HepG2 (cell line): ENCODE measurements around the gene FFAR1. TPM values are rescaled to one million over a fixed set of nuclear protein-coding genes. Genes with fewer than 3 reads are reported as not detected.

ENCODE experiments used
- AGO2 ChIP-seq: fragments of 200-400 bp; formaldehyde crosslinking; optimal IDR thresholded peaks from 2 replicates; pipeline ENCODE3; 2017; ENCODE audit warnings: mild to moderate bottlenecking, low read depth, low read length, moderate library complexity
- CAMTA2 ChIP-seq: sonication (generic); formaldehyde crosslinking; IDR thresholded peaks from 2 replicates; pipeline ENCODE4 v1.4.0; 2020; ENCODE audit warnings: mild to moderate bottlenecking, missing genetic modification reagents, borderline replicate concordance
- CHD2 ChIP-seq: IDR thresholded peaks from 2 replicates; pipeline ENCODE4 v1.6.1; 2011; ENCODE audit warnings: low read depth, low read length, improper control_type of control experiment
- DMAP1 ChIP-seq: IDR thresholded peaks from 2 replicates; pipeline ENCODE4 v1.6.1; 2016
- LCORL ChIP-seq, 2 experiments: fragments of 450-650 bp in 1 of 2; sonication (generic) in 1 of 2; formaldehyde crosslinking in 1 of 2; IDR thresholded peaks; 2 replicates each; pipeline versions ENCODE4 v1.5.0 to v1.6.1; 2017 to 2020; ENCODE audit warnings: antibody characterized with exemption in 1 of 2, missing genetic modification reagents in 1 of 2
- PHB2 ChIP-seq: fragments of 450-650 bp; IDR thresholded peaks from 2 replicates; pipeline ENCODE4 v1.6.1; 2018; ENCODE audit not compliant: partially characterized antibody
- SATB2 ChIP-seq: sonication (generic); formaldehyde crosslinking; IDR thresholded peaks from 2 replicates; pipeline ENCODE4 v1.5.0; 2020; ENCODE audit warnings: missing genetic modification reagents
- SMAD3 ChIP-seq: sonication (generic); formaldehyde crosslinking; IDR thresholded peaks from 2 replicates; pipeline ENCODE4 v1.4.0; 2020; ENCODE audit warnings: missing genetic modification reagents
- TIGD3 ChIP-seq: sonication (generic); formaldehyde crosslinking; IDR thresholded peaks from 2 replicates; pipeline ENCODE4 v1.5.1; 2020; ENCODE audit warnings: mild to moderate bottlenecking, missing genetic modification reagents, borderline replicate concordance
- ZBTB8A ChIP-seq: sonication (generic); formaldehyde crosslinking; IDR thresholded peaks from 2 replicates; pipeline ENCODE4 v1.4.0; 2020; ENCODE audit warnings: mild to moderate bottlenecking, low read depth, missing genetic modification reagents, borderline replicate concordance
- ZFP1 ChIP-seq: IDR thresholded peaks from 2 replicates; pipeline ENCODE4 v1.6.1; 2016
- ZFP82 ChIP-seq: sonication (generic); formaldehyde crosslinking; IDR thresholded peaks from 2 replicates; pipeline ENCODE4 v1.5.1; 2020; ENCODE audit warnings: mild to moderate bottlenecking, missing genetic modification reagents, borderline replicate concordance
- ZFX ChIP-seq: sonication (generic); formaldehyde crosslinking; IDR thresholded peaks from 2 replicates; pipeline ENCODE4 v1.4.0; 2020; ENCODE audit warnings: mild to moderate bottlenecking, low read depth, missing genetic modification reagents, moderate library complexity
- ZNF121 ChIP-seq: sonication (generic); formaldehyde crosslinking; IDR thresholded peaks from 2 replicates; pipeline ENCODE4 v1.5.0; 2020; ENCODE audit warnings: mild to moderate bottlenecking, missing genetic modification reagents
- ZNF207 ChIP-seq: fragments of 450-650 bp; IDR thresholded peaks from 2 replicates; pipeline ENCODE4 v1.6.1; 2016; ENCODE audit warnings: antibody characterized with exemption, borderline replicate concordance
- ZNF256 ChIP-seq: sonication (generic); formaldehyde crosslinking; conservative IDR thresholded peaks from 2 replicates; pipeline ENCODE4 v1.4.0; 2020; ENCODE audit warnings: missing genetic modification reagents
- ZNF274 ChIP-seq: sonication (generic); formaldehyde crosslinking; IDR thresholded peaks from 2 replicates; pipeline ENCODE4 v1.5.1; 2020; ENCODE audit warnings: mild to moderate bottlenecking, missing genetic modification reagents
- ZNF468 ChIP-seq: sonication (generic); formaldehyde crosslinking; IDR thresholded peaks from 2 replicates; pipeline ENCODE4 v1.8.0; 2022; ENCODE audit warnings: mild to moderate bottlenecking, moderate library complexity, missing genetic modification reagents
- ZNF547 ChIP-seq: sonication (generic); formaldehyde crosslinking; IDR thresholded peaks from 2 replicates; pipeline ENCODE4 v1.5.1; 2020; ENCODE audit warnings: mild to moderate bottlenecking, missing genetic modification reagents
- ZNF556 ChIP-seq: sonication (generic); formaldehyde crosslinking; IDR thresholded peaks from 2 replicates; pipeline ENCODE4 v1.4.0; 2020; ENCODE audit warnings: mild to moderate bottlenecking, missing genetic modification reagents, borderline replicate concordance
- ZNF639 ChIP-seq: conservative IDR thresholded peaks from 2 replicates; pipeline ENCODE4 v1.6.1; 2018; ENCODE audit warnings: missing genetic modification reagents
- ZNF720 ChIP-seq: sonication (generic); formaldehyde crosslinking; IDR thresholded peaks from 2 replicates; pipeline ENCODE4 v1.4.0; 2020; ENCODE audit warnings: missing genetic modification reagents
- ZNF737 ChIP-seq: sonication (generic); formaldehyde crosslinking; IDR thresholded peaks from 2 replicates; pipeline ENCODE4 v1.5.0; 2020; ENCODE audit warnings: missing genetic modification reagents, mild to moderate bottlenecking, borderline replicate concordance
- polyA plus RNA-seq, 8 experiments: library from polyadenylated mRNA; depleted of rRNA in 3 of 8; stranded (reverse) in 7 of 8; unstranded in 1 of 8; fragments of >200 nt; fragmentation: Illumina TruSeq in 4 of 8; extraction: Trizol in 4 of 8; gene quantifications; 2 replicates each; pipeline versions ENCODE4 v1.2.1 to v1.2.3, GENCODE V29; 2011 to 2016; ENCODE audit warnings: low read depth in 4 of 8, missing spikeins in 1 of 8, mixed read lengths in 1 of 8; ENCODE audit not compliant: insufficient read depth in 1 of 8
- total RNA-seq, 5 experiments: library from RNA; depleted of rRNA; stranded (reverse); fragments of >200 nt; fragmentation: Illumina TruSeq; extraction: Trizol; gene quantifications; 2 replicates each; pipeline ENCODE4 v1.2.3, GENCODE V29; 2016; ENCODE audit warnings: low read depth in 1 of 5
- TF ChIP-seq, protein P1 (sequence below): IDR thresholded peaks from 2 replicates; pipeline ENCODE4 v1.6.1; 2018; ENCODE audit warnings: missing genetic modification reagents
- TF ChIP-seq, protein P2 (sequence below): sonication (generic); formaldehyde crosslinking; IDR thresholded peaks from 2 replicates; pipeline ENCODE4 v1.5.0; 2020; ENCODE audit warnings: missing genetic modification reagents

FFAR1 gene
- total and polyA plus RNA-seq, 2 of the 13 experiments (the other 11 are each of a cell fraction or from before 2014, with no cell fraction given): not detected

DNA sequence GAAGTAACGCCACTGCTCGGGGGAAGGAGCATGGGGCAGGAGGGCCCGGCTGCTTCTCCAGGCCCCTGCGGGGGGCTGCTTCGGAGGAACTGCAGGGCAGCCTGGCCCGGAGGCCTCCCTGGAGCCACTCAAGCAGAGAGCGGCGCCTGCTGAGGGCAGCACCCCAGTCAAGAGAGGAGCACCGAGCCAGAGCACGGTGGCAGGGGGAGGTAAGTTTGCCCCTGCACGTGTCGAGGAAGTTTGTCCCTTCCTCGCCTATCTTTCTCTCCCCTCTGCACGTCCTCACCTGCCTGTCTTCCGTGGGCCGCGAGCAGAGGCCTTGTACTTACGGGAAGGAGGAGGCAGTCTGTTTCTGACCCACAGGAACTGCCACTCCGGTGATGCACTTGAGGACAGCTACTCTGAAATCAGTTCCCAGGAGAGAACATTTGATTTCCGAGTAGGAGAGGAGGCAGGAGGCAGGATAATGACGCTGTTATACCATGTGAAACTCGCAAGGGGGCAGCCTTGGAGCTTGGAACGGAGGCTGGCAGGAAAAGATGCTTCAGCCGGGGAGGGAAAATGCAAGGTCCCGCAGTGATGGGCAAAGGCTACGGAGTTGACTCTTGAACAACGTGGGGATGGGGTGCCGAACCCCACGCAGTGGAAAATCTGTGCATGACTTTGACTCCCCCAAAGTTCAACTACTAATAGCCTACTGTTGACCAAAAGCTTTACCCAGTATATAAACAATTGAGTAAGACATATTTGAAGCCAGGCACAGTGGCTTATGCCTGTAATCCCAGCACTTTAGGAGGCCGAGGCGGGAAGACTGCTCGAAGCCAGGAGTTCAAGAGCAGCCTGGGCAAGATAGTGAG is 5.0 kb downstream of the FFAR1 start (continued):
- TF ChIP-seq ZBTB8A (CRISPR knock-in tag) (no peak), ZNF556 (peak; percentile 52; the same call in 1 of the 2 replicates), ZNF256 (CRISPR knock-in tag) (no peak), AGO2 (no peak), CHD2 (no peak), LCORL (IDR thresholded peaks at IDR 0.05) (no peak), LCORL (CRISPR knock-in tag; IDR thresholded peaks at IDR 0.05) (peak; percentile 67; the same call in 1 of the 2 replicates), ZNF207 (no peak), TIGD3 (CRISPR knock-in tag) (no peak), ZNF737 (CRISPR knock-in tag) (no peak), SMAD3 (CRISPR knock-in tag) (no peak), ZNF547 (CRISPR knock-in tag) (no peak; the same call in 1 of the 2 replicates), DMAP1 (CRISPR knock-in tag) (no peak), SATB2 (no peak), ZNF639 (CRISPR knock-in tag) (no peak), ZFX (CRISPR knock-in tag) (peak; percentile 51; the same call in 1 of the 2 replicates), PHB2 (no peak), ZFP82 (CRISPR knock-in tag) (no peak), ZNF274 (no peak), ZNF720 (CRISPR knock-in tag) (no peak), ZNF121 (CRISPR knock-in tag) (no peak), CAMTA2 (CRISPR knock-in tag) (no peak), ZNF468 (no peak), ZFP1 (CRISPR knock-in tag) (no peak)
- TF ChIP-seq, protein P1, sequence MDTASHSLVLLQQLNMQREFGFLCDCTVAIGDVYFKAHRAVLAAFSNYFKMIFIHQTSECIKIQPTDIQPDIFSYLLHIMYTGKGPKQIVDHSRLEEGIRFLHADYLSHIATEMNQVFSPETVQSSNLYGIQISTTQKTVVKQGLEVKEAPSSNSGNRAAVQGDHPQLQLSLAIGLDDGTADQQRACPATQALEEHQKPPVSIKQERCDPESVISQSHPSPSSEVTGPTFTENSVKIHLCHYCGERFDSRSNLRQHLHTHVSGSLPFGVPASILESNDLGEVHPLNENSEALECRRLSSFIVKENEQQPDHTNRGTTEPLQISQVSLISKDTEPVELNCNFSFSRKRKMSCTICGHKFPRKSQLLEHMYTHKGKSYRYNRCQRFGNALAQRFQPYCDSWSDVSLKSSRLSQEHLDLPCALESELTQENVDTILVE (CRISPR knock-in tag): no peak
- TF ChIP-seq, protein P2, sequence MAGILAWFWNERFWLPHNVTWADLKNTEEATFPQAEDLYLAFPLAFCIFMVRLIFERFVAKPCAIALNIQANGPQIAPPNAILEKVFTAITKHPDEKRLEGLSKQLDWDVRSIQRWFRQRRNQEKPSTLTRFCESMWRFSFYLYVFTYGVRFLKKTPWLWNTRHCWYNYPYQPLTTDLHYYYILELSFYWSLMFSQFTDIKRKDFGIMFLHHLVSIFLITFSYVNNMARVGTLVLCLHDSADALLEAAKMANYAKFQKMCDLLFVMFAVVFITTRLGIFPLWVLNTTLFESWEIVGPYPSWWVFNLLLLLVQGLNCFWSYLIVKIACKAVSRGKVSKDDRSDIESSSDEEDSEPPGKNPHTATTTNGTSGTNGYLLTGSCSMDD (CRISPR knock-in tag): no peak
